Measurements from ENCODE around the gene RFX2. TPM values are rescaled to one million over a fixed set of nuclear protein-coding genes. Genes with fewer than 3 reads are reported as not detected.

The RFX2 gene
- total RNA-seq, 2 donors from 2014 or later, result 14.0 to 14.8 TPM

GRCh38 chr19:6047256-6047655, 63.0 kb downstream of the RFX2 start:
- intact Hi-C loops (cut with DNase I), result loop anchor here (10.0 kb wide), 1 partner anchor 258 kb away; no protein-coding TSS in a partner anchor
- peaks cover 4% of the 10 kb centered on the region for H3K4me1 ChIP-seq
- 77 to 79% methylated on average over 18 of the region's 18 CpGs for WGBS, 2 donors
- no peaks in the 10 kb centered on the region for H3K9me3 ChIP-seq
- ATAC-seq (no peak), DNase-seq (no peak)
- H3K27ac ChIP-seq, result no peak overlapping the region
- H3K27me3 ChIP-seq, result no peaks in the 10 kb centered on the region
- no peaks in the 10 kb centered on the region for H3K36me3 ChIP-seq (replicated peaks in 1 of 2; ENCODE audit: insufficient read depth in 1 of 2, low read depth in 2 of 2)
- TF ChIP-seq POLR2A (IDR thresholded peaks at IDR 0.05) (no peak), CTCF (IDR thresholded peaks at IDR 0.05) (no peak)
- no peak overlapping the region for H3K4me3 ChIP-seq

GRCh38 chr19:6045108-6045507, 65.2 kb downstream of the RFX2 start:
- no peak for TF ChIP-seq POLR2A (IDR thresholded peaks at IDR 0.05)
- TF ChIP-seq CTCF (IDR thresholded peaks at IDR 0.05), result no peak
- intact Hi-C loops (cut with DNase I), result loop anchor here (10.0 kb wide), 1 partner anchor 260 kb away; no protein-coding TSS in a partner anchor
- DNase-seq (no peak), ATAC-seq (no peak)
- Histone ChIP-seq H3K27me3 (no peaks in the 10 kb centered on the region), H3K9me3 (no peaks in the 10 kb centered on the region), H3K36me3 (replicated peaks in 1 of 2; ENCODE audit: insufficient read depth in 1 of 2, low read depth in 2 of 2) (no peaks in the 10 kb centered on the region), H3K4me1 (peaks cover 4% of the 10 kb centered on the region), H3K27ac (no peak overlapping the region), H3K4me3 (no peak overlapping the region)
- WGBS, 2 donors, result 76 to 82% methylated on average over 7 of the region's 7 CpGs

- DNase-seq (no peak), ATAC-seq (no peak)
- peaks cover 4% of the 10 kb centered on the region for H3K4me1 ChIP-seq
- no peak overlapping the region for H3K27ac ChIP-seq
- no peaks in the 10 kb centered on the region for H3K36me3 ChIP-seq (replicated peaks in 1 of 2; ENCODE audit: insufficient read depth in 1 of 2, low read depth in 2 of 2)
- no peak for TF ChIP-seq CTCF (IDR thresholded peaks at IDR 0.05)
- TF ChIP-seq POLR2A (IDR thresholded peaks at IDR 0.05), result no peak
- intact Hi-C loops (cut with DNase I), result loop anchor here (10.0 kb wide), 1 partner anchor 261 kb away; no protein-coding TSS in a partner anchor
- WGBS, 2 donors, result 71 to 76% methylated on average over 15 to 21 of the region's 21 CpGs
- H3K9me3 ChIP-seq, result no peaks in the 10 kb centered on the region
- no peak overlapping the region for H3K4me3 ChIP-seq
- no peaks in the 10 kb centered on the region for H3K27me3 ChIP-seq
Measured at GRCh38 chr19:6044056-6044805, 66.1 kb downstream of the RFX2 start.

- ATAC-seq, result no peak
- no peak for DNase-seq
- Histone ChIP-seq H3K4me1 (no peaks in the 10 kb centered on the region), H3K27ac (no peak overlapping the region), H3K36me3 (replicated peaks in 1 of 2; ENCODE audit: insufficient read depth in 1 of 2, low read depth in 2 of 2) (no peaks in the 10 kb centered on the region), H3K9me3 (no peaks in the 10 kb centered on the region), H3K27me3 (no peaks in the 10 kb centered on the region), H3K4me3 (no peak overlapping the region)
- intact Hi-C loops (cut with DNase I), result loop anchor here (10.0 kb wide), 1 partner anchor 262 kb away; no protein-coding TSS in a partner anchor
- 78 to 82% methylated on average over 4 to 12 of the region's 12 CpGs for WGBS, 2 donors
- TF ChIP-seq POLR2A (IDR thresholded peaks at IDR 0.05) (no peak), CTCF (IDR thresholded peaks at IDR 0.05) (no peak)
Measured at GRCh38 chr19:6042776-6043726, 67.2 kb downstream of the RFX2 start.

Measured in body of pancreas (tissue), 4 donors.